Measurements from ENCODE around the gene SCNN1A.

The SCNN1A gene

DNA sequence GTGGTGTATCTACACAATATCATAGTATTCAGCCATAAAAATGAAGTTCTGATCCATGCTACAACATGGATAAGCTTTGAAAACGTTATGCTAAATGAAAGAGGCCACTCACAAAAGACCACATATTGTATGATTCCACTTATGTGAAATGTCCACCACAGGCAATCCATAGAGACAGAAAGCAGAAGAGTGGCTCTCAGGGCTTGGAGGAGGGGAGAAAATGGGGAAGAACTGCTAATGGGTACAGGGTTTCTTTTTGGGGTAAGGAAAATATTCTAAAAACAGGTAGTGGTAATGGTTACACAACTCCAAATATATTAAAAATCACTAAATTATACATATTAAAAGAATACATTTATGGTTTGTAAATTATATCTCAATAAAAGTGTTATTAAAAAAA is 16.5 kb downstream of the SCNN1A start:
- in situ Hi-C loops (cut with HindIII; ENCODE audit: low sequenced_read_pairs): no loop called here
- DNase-seq (ENCODE audit: low read depth, low spot score): no peak
- H3K4me3 ChIP-seq (ENCODE audit: low read depth, low read length): no peak overlapping the region
- TF ChIP-seq, protein P1, sequence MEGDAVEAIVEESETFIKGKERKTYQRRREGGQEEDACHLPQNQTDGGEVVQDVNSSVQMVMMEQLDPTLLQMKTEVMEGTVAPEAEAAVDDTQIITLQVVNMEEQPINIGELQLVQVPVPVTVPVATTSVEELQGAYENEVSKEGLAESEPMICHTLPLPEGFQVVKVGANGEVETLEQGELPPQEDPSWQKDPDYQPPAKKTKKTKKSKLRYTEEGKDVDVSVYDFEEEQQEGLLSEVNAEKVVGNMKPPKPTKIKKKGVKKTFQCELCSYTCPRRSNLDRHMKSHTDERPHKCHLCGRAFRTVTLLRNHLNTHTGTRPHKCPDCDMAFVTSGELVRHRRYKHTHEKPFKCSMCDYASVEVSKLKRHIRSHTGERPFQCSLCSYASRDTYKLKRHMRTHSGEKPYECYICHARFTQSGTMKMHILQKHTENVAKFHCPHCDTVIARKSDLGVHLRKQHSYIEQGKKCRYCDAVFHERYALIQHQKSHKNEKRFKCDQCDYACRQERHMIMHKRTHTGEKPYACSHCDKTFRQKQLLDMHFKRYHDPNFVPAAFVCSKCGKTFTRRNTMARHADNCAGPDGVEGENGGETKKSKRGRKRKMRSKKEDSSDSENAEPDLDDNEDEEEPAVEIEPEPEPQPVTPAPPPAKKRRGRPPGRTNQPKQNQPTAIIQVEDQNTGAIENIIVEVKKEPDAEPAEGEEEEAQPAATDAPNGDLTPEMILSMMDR (IDR thresholded peaks at IDR 0.05; ENCODE audit: low read depth, low read length): no peak

DNA sequence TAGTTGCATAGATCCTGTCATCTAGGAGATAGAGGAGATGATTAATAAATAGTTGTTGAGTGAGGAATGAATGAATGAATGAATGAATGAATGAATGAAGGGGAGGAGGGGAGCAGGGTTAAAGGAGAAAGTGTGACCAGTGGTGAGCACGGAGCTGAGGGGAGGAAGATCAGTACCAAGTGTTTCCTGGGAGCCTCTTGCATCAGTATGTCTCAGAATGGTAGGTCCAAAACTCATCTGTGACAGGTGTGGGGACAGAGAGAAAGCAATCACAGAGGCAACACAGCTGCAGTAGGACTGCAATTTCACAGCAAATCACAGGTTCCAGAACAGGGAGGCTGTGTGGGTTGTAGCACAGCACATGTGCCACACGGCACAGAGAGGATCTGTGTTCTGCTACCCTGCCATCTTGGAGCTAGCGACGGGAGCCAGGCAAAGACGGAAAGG is 19.0 kb downstream of the SCNN1A start:
- no peak for DNase-seq (ENCODE audit: low read depth, low spot score)
- in situ Hi-C loops (cut with HindIII; ENCODE audit: low sequenced_read_pairs): no loop called here
- H3K4me3 ChIP-seq (ENCODE audit: low read depth, low read length): no peak overlapping the region
- TF ChIP-seq, protein P1 (IDR thresholded peaks at IDR 0.05; ENCODE audit: low read depth, low read length): no peak

DNA sequence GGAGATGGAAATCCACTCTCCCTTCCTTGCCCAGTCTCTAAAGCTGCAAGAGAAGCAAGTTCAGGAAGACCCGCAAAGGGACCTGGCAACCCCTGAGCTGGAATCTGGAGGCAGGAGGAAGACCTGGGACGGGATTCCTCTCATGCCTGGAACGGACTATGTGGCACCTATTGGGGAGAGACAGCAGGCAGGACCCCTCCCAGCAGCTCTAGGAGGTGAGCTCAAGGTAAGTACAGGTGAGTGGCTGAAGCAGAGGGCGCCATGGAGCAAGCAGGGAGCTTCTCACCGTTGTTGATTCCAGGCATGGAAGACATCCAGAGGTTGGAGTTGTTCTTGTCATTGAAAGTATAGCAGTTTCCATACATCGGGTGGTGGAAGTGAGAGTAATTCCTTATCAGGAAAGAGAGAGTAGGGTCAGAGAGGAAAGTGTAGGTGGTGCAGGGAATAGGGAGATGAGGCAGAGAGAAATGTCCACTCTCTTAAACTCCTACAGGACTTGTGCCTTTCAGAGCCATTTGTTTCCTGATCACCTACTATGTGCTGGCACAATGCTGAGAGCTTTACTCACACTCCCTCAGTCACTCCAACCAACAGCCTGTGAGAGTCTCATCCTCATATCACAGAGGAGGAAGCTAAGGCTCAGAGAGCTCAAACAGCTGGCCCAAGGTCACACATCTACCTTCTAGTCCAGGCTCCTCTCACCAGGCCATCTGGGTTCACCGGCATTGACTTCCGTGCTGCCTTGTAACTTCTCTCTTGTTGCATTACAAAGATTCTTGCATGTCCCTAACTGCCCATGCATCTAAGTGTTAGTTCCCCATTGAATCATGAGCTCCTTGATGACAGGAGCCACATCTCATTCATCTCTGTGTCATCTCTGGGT is 19.6 kb downstream of the SCNN1A start:
- no peak for DNase-seq (ENCODE audit: low read depth, low spot score)
- H3K4me3 ChIP-seq (ENCODE audit: low read depth, low read length): no peak overlapping the region
- TF ChIP-seq, protein P1 (IDR thresholded peaks at IDR 0.05; ENCODE audit: low read depth, low read length): no peak
- in situ Hi-C loops (cut with HindIII; ENCODE audit: low sequenced_read_pairs): no loop called here

DNA sequence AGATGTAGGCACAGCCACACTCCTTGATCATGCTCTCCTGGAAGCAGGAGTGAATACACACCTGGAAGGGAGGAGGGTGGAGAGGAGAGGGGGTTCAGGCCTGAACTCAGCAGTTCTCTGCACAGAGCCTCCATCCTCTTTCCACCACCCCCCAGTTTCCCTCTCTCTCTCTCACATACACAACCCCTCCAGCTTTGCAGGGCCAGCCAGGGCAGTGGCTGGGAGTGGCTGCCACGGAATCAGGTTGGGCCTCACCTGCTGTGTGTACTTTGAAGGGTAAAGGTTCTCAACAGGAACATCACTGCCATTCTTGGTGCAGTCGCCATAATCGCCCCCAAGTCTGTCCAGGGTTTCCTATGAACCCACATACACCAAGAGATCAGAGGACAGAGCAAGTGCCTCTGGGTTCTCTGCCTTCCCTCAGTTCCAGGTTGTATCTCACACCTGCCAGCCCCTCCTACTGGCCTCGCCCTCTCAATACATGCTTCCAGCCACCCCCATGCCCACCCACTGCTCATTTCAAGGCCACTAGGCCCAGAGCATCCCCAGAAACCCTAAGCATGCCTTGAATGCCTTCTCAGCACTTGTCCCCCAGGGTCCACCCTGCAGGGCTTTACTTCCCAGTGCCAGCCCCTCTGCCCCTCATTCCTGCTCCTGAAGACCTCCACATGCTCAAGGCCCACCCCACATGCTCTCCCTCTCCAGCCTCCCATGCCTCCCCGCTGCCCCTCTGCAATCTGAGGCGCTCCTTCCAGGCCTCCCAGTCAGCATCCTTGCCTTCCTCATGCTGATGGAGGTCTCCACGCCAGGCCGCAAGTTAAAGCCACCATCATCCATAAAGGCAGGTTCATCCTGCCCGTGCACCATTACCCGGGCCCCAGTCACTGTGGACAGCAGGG is 20.6 kb downstream of the SCNN1A start:
- in situ Hi-C loops (cut with HindIII; ENCODE audit: low sequenced_read_pairs): no loop called here
- no peak overlapping the region for H3K4me3 ChIP-seq (ENCODE audit: low read depth, low read length)
- TF ChIP-seq, protein P1 (IDR thresholded peaks at IDR 0.05; ENCODE audit: low read depth, low read length): no peak
- no peak for DNase-seq (ENCODE audit: low read depth, low spot score)

DNA sequence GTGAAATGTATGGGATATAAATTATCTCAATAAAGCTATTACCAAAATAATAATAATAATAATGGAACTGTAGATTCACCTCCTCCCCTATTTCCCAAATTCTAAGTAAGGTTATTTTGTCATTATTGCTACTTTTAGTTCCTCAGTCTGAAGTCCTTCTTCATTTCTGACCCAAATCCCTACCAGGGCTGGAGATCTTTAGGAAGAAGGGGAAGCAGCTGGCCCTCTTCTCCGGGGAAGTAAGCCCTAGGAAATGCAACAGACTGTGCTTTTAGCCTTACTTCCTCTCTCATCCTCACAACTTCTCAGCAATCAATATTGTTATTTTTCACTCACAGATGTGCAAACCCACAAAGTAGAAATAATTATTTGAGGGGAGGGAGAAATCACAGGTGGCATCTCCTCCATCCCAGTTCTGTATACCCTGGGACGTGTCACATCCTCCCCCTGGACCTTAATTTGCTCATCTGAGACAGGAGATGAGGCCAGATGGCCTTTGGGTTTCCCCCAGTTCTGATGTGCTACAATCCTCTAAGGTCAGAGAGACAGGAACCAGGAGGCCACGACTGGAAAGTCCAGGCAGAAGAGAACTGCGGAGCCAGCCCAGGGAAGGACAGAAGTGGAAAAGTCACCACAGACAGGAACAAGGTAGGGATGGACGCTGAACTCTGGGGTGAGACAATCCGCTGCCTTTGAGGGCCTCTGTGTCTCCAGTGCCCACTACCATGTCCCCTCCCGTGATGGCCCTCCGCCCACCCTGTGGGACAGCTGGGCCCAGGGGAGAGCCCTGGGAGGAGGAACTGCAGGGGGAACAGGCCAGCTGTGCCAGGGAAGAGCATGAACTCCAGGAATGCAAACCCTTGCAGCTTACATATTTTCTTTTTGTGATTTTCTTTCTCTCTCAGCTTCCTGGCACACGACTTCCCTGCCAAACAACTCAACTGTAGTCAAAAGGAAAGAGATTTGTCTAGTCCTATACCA is 22.9 kb downstream of the SCNN1A start:
- in situ Hi-C loops (cut with HindIII; ENCODE audit: low sequenced_read_pairs): no loop called here
- no peak overlapping the region for H3K4me3 ChIP-seq (ENCODE audit: low read depth, low read length)
- no peak for DNase-seq (ENCODE audit: low read depth, low spot score)
- TF ChIP-seq, protein P1 (IDR thresholded peaks at IDR 0.05; ENCODE audit: low read depth, low read length): no peak
